Measurements from ENCODE around the gene C9.

The C9 gene

GRCh38 chr5:39255406-39255805 lies 108.9 kb downstream of the C9 start:
- in situ Hi-C loops (cut with MboI; ENCODE audit: low pct_unique_long_range_greater_than_20kb, low sequenced_read_pairs, unreplicated experiment), result no loop called here
- no peak for TF ChIP-seq CTCF (IDR thresholded peaks at IDR 0.05; ENCODE audit: extremely low read depth, insufficient read depth, missing control alignments)

GRCh38 chr5:39254671-39255070 lies 109.6 kb downstream of the C9 start:
- no peak for DNase-seq (ENCODE audit: low spot score)
- in situ Hi-C loops (cut with MboI; ENCODE audit: low pct_unique_long_range_greater_than_20kb, low sequenced_read_pairs, unreplicated experiment), result no loop called here
- TF ChIP-seq CTCF (IDR thresholded peaks at IDR 0.05; ENCODE audit: extremely low read depth, insufficient read depth, missing control alignments), result no peak

More at GRCh38 chr5:39255406-39255805, 108.9 kb downstream of the C9 start:
- DNase-seq (ENCODE audit: low spot score), result no peak

- in situ Hi-C loops (cut with MboI; ENCODE audit: low pct_unique_long_range_greater_than_20kb, low sequenced_read_pairs, unreplicated experiment), result no loop called here
- no peak for DNase-seq (ENCODE audit: low spot score)
- no peak for TF ChIP-seq CTCF (IDR thresholded peaks at IDR 0.05; ENCODE audit: extremely low read depth, insufficient read depth, missing control alignments)
Observed at GRCh38 chr5:39253196-39253595, 111.1 kb downstream of the C9 start.

- DNase-seq (ENCODE audit: low spot score), result no peak
- TF ChIP-seq CTCF (IDR thresholded peaks at IDR 0.05; ENCODE audit: extremely low read depth, insufficient read depth, missing control alignments), result no peak
- in situ Hi-C loops (cut with MboI; ENCODE audit: low pct_unique_long_range_greater_than_20kb, low sequenced_read_pairs, unreplicated experiment), result no loop called here
Observed at GRCh38 chr5:39249564-39250274, 114.6 kb downstream of the C9 start.

- in situ Hi-C loops (cut with MboI; ENCODE audit: low pct_unique_long_range_greater_than_20kb, low sequenced_read_pairs, unreplicated experiment), result no loop called here
Observed at GRCh38 chr5:39249069-39249468, 115.2 kb downstream of the C9 start.

GRCh38 chr5:39240750-39241149 lies 123.5 kb downstream of the C9 start:
- in situ Hi-C loops (cut with MboI; ENCODE audit: low pct_unique_long_range_greater_than_20kb, low sequenced_read_pairs, unreplicated experiment), result no loop called here
- no peak for DNase-seq (ENCODE audit: low spot score)
- TF ChIP-seq CTCF (IDR thresholded peaks at IDR 0.05; ENCODE audit: extremely low read depth, insufficient read depth, missing control alignments), result no peak

More at GRCh38 chr5:39249069-39249468, 115.2 kb downstream of the C9 start:
- TF ChIP-seq CTCF (IDR thresholded peaks at IDR 0.05; ENCODE audit: extremely low read depth, insufficient read depth, missing control alignments), result no peak
- DNase-seq (ENCODE audit: low spot score), result no peak

Data from GM13977 (cell line).